Heart left ventricle (tissue), 16 donors: ENCODE data around the gene CFAP221. TPM values are rescaled to one million over a fixed set of nuclear protein-coding genes. Genes with fewer than 3 reads are reported as not detected.

ENCODE experiments used
- ATAC-seq, 4 donors: fragments of 200-7000 bp; cut with Tn5 transposase; one replicate each; pipeline ENCODE4 v1.9.1; 2020 to 2022; ENCODE audit warnings: moderate library complexity in 4 of 4, mild to moderate bottlenecking in 3 of 4, moderate number of reproducible peaks in 1 of 4
- DNase-seq, 5 donors: peaks; one replicate each; pipeline ENCODE4 v3.0.0-alpha.2; 2020
- H3K27ac ChIP-seq, 12 donors: fragments of 200-600 bp; sonication (generic) in 4 of 12; one replicate each; pipeline versions ENCODE4 v1.5.0 to v1.8.0; 2016 to 2022; ENCODE audit warnings: mild to moderate bottlenecking in 2 of 12
- H3K27me3 ChIP-seq, 9 donors: fragments of 200-600 bp; sonication (generic) in 2 of 9; one replicate each; pipeline versions ENCODE4 v1.5.1 to v1.8.0; 2016 to 2022; ENCODE audit warnings: mild to moderate bottlenecking in 3 of 9
- H3K36me3 ChIP-seq, 9 donors: fragments of 200-600 bp; sonication (generic) in 2 of 9; one replicate each; pipeline versions ENCODE4 v1.5.0 to v1.8.0; 2018 to 2022; ENCODE audit warnings: mild to moderate bottlenecking in 2 of 9
- H3K4me1 ChIP-seq, 12 donors: fragments of 200-600 bp; sonication (generic) in 4 of 12; one replicate each; pipeline versions ENCODE4 v1.5.0 to v1.8.0; 2016 to 2022; ENCODE audit warnings: mild to moderate bottlenecking in 3 of 12
- H3K4me3 ChIP-seq, 12 donors: fragments of 200-600 bp; sonication (generic) in 4 of 12; one replicate each; pipeline versions ENCODE4 v1.5.0 to v1.8.0; 2017 to 2022; ENCODE audit warnings: mild to moderate bottlenecking in 9 of 12, moderate library complexity in 4 of 12
- H3K9me3 ChIP-seq, 12 donors: fragments of 200-600 bp; sonication (generic) in 4 of 12; one replicate each; pipeline versions ENCODE4 v1.5.0 to v1.8.0; 2016 to 2022; ENCODE audit warnings: mild to moderate bottlenecking in 1 of 12
- POLR2A ChIP-seq, 2 donors: fragments of 450-650 bp; IDR thresholded peaks; one replicate each; pipeline ENCODE4 v1.6.1; 2017; ENCODE audit warnings: antibody characterized with exemption in 2 of 2, mild to moderate bottlenecking in 2 of 2, moderate library complexity in 2 of 2
- WGBS, 4 donors: extraction: QIAGEN DNeasy Blood & Tissue Kit in 2 of 4; methylation state at CpG; one replicate each; pipeline versions ENCODE4 v1.1.5 to v1.1.7; 2013 to 2018; 5-methylcytosine and 5-hydroxymethylcytosine counted together
- intact Hi-C, 10 donors: fragments of 100-400 bp; cut with DNase I; formaldehyde crosslinking; loops; one replicate each; pipeline versions ENCODE4 v1.11.1 to v1.14.2; 2022
- polyA plus RNA-seq, 2 donors: library from polyadenylated mRNA; stranded (reverse); fragments of 200-250 nt; gene quantifications; one replicate each; pipeline ENCODE4 v1.2.3, GENCODE V29; 2013
- total RNA-seq, 9 donors: library from RNA; depleted of rRNA in 2 of 9; stranded (reverse); fragments of >200 nt in 2 of 9; fragmentation: NEBNext Ultra II Directional in 3 of 9; extraction: Animal tissue kit (Norgen Biotek cat#: 25700) in 3 of 9; gene quantifications; one replicate each; pipeline versions ENCODE4 v1.1.0 to v1.2.4, GENCODE V29; 2016 to 2023
- TF ChIP-seq, protein P1 (sequence below), 12 donors: fragments of 200-600 bp; sonication (generic) in 4 of 12; IDR thresholded peaks; one replicate each; pipeline versions ENCODE4 v1.5.0 to v1.8.0; 2018 to 2022; ENCODE audit warnings: antibody characterized with exemption in 12 of 12, mild to moderate bottlenecking in 5 of 12
- donor health status: ischemic (EF 13 %, LVEDD 7.1; RV severe dilation, severe dysfunction).
- donor health status: healthy with polysubstance abuse.
- donor health status: DM: no; HTN: yes; CAD: no.
- donor health status: DM: no; HTN: no; CAD: no.
- donor health status: ischemic (EF 25% LVEDD 6.9; RV normal size, moderate dysfunction).
- donor health status: ischemic (EF 25% LVEDD 5.7; RV mildly dilated, moderate dysfunction).
- donor health status: healthy.
- donor health status: DM: yes; HTN: yes; CAD: no.
- donor health status: ischemic (EF 35%, LVEDD 5.7; RV mildly dilated, moderate dysfunction).
- donor health status: nonischemic (EF 11% LVEDD 7.7; RV severe dilation, severe dysfunction).
- donor health status: DM: yes; HTN: yes; CAD: no.
- donor health status: PGD.
- donor health status: ischemic (EF 29% LVEDD 5.4; RV normal size, mild dysfunction).
- donor health status: nonischemic (EF 23%, LVEDD 6.1; RV moderate dilation, normal function).

Gene CFAP221
- total and polyA plus RNA-seq, 11 donors, result 0.08 to 2.2 (median 1.4) TPM; not detected in 1

DNA sequence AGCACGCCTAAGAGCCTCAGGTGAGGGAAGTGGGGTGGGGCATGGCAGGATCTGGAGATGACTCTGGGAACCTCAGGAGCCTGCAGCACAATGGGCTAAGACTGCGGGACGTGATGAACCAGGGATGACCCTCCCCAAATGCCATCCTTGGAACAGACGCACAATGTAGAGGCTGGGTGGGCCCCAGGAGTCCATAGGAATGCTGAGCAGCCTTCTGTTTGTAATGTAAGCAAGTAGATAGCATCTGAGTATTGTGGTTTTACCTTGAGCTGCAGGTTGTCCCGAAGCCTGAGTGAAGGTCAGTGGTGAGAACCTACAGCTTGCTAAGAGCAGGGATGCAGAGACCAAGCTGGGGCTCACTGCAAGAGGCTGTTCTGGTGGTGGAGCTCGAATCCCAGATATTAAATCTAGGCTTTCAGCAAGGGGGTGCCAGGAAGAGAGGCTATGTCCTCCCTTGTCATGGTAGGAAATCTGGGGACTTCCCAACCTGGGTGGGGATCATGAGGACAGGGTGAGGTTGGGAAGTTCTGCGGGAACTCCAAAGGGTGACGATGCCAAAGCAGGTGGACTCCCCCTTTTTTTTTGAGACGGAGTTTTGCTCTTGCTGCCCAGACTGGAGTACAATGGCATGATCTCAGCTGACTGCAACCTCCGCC is 25.7 kb upstream of the CFAP221 start:
- Histone ChIP-seq H3K9me3 (no peaks in the 10 kb centered on the region), H3K4me1 (peaks cover 0 to 6% (median 0%) of the 10 kb centered on the region in 12 donors), H3K27ac (no peak overlapping the region), H3K27me3 (peaks cover 0 to 20% (median 10%) of the 10 kb centered on the region in 9 donors), H3K36me3 (no peaks in the 10 kb centered on the region), H3K4me3 (no peak overlapping the region)
- 85 to 91% (median 86%) methylated on average over 10 of the region's 10 CpGs for whole genome bisulfite sequencing, 4 donors
- no peak for ATAC-seq
- DNase-seq, result no peak
- intact Hi-C loops, result loop anchor here in 5 of 10 donors (2.0 to 10.0 kb wide), 4 partner anchors 136 to 144 kb away; no protein-coding TSS in a partner anchor
- TF ChIP-seq, protein P1, sequence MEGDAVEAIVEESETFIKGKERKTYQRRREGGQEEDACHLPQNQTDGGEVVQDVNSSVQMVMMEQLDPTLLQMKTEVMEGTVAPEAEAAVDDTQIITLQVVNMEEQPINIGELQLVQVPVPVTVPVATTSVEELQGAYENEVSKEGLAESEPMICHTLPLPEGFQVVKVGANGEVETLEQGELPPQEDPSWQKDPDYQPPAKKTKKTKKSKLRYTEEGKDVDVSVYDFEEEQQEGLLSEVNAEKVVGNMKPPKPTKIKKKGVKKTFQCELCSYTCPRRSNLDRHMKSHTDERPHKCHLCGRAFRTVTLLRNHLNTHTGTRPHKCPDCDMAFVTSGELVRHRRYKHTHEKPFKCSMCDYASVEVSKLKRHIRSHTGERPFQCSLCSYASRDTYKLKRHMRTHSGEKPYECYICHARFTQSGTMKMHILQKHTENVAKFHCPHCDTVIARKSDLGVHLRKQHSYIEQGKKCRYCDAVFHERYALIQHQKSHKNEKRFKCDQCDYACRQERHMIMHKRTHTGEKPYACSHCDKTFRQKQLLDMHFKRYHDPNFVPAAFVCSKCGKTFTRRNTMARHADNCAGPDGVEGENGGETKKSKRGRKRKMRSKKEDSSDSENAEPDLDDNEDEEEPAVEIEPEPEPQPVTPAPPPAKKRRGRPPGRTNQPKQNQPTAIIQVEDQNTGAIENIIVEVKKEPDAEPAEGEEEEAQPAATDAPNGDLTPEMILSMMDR (IDR thresholded peaks at IDR 0.05), result no peak
- TF ChIP-seq POLR2A (IDR thresholded peaks at IDR 0.05), result no peak

DNA sequence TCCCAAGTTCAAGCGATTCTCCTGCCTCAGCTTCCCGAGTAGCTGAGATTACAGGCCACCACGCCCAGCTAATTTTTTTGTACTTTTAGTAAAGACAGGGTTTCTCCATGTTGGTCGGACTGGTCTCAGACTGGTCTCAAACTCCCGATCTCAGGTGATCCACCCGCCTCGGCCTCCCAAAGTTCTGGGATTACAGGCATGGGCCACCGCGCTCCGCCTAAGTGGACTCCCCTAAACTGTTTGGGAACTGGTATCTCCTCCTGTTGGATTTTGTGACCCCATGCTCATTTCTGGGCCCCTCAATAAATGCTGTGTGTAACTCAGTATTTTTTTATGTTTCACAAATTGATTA is 25.2 kb upstream of the CFAP221 start:
- Histone ChIP-seq H3K9me3 (no peaks in the 10 kb centered on the region), H3K4me3 (no peak overlapping the region), H3K27me3 (peaks cover 2 to 21% (median 14%) of the 10 kb centered on the region in 9 donors), H3K27ac (no peak overlapping the region), H3K4me1 (peaks cover 0 to 11% (median 0%) of the 10 kb centered on the region in 12 donors), H3K36me3 (no peaks in the 10 kb centered on the region)
- 93 to 94% (median 93%) methylated on average over 10 of the region's 10 CpGs for WGBS, 4 donors
- no peak for DNase-seq
- TF ChIP-seq, protein P1 (IDR thresholded peaks at IDR 0.05), result no peak
- TF ChIP-seq POLR2A (IDR thresholded peaks at IDR 0.05), result no peak
- ATAC-seq, result no peak
- intact Hi-C loops, result loop anchor here in 5 of 10 donors (2.0 to 10.0 kb wide), 4 partner anchors 136 to 143 kb away; no protein-coding TSS in a partner anchor

DNA sequence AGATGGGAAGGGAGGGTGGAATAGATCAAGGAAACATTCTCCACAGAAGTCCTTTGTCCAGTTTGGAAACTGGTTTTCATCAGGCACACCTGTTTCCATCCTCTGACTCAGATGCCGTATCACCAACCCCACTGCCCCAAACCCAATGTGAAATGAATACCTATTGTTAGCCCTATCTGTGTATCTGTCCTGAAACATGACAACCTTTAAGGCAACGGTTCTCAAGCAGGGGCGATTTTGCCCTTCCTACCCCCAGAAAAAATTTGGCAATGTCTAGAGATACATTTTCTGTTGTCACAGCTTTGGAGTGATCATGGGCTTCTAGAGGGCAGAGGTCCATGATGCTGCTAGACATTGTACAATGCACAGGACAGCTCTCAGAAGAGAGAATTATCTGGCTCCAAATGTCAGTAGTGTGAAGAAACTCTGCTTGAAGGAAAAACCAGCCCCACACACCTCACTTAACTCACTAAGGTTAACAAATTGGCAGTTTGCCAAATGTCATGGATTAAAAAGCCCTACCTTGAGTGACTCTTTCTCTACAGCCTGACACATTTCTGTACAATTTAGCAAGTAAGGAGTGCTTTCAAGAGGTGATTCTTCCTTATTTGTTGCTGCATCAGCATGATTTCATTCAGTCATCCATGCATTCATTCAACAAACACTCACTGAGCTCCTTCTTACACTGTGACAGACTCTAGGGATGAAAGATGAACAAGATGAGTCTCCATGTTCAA is 23.4 kb upstream of the CFAP221 start:
- DNase-seq, result no peak
- no peaks in the 10 kb centered on the region for H3K9me3 ChIP-seq

More for the DNA sequence above, 23.4 kb upstream of the CFAP221 start:
- intact Hi-C loops, result loop anchor here in 1 of 10 donors (10.0 kb wide), 1 partner anchor 124 kb away; no protein-coding TSS in a partner anchor
- H3K27ac ChIP-seq, result no peak overlapping the region
- 76 to 92% (median 81%) methylated on average over 3 of the region's 3 CpGs for WGBS, 4 donors
- ATAC-seq, result no peak
- H3K36me3 ChIP-seq, result no peaks in the 10 kb centered on the region
- no peak overlapping the region for H3K4me3 ChIP-seq
- H3K27me3 ChIP-seq, result peaks cover 5 to 39% (median 19%) of the 10 kb centered on the region in 9 donors
- TF ChIP-seq, protein P1 (IDR thresholded peaks at IDR 0.05), result no peak
- TF ChIP-seq POLR2A (IDR thresholded peaks at IDR 0.05), result no peak
- peaks cover 0 to 16% (median 0%) of the 10 kb centered on the region in 12 donors for H3K4me1 ChIP-seq
